DMS53 treated with DMSO at 0.1 percent for 48 hours (cell line): ENCODE results near the gene STX10.

Source experiments
- DNase-seq: peaks from one replicate; lab custom pipeline; 2025; ENCODE audit not compliant: unreplicated experiment; lab: John Stamatoyannopoulos, UW

The STX10 gene

GRCh38 chr19:13146763-13147563, 3.2 kb downstream of the STX10 start:
- DNase-seq, result no peak

GRCh38 chr19:13139633-13140311, 10.4 kb downstream of the STX10 start:
- DNase-seq, result no peak

GRCh38 chr19:13138916-13139198, 11.3 kb downstream of the STX10 start:
- DNase-seq, result no peak

- DNase-seq, result no peak
Measured at GRCh38 chr19:13138171-13138915, 11.8 kb downstream of the STX10 start.

GRCh38 chr19:13137290-13137794, 12.8 kb downstream of the STX10 start:
- no peak for DNase-seq

- DNase-seq, result no peak
Measured at GRCh38 chr19:13135068-13136062, 14.8 kb downstream of the STX10 start.

GRCh38 chr19:13134626-13135025, 15.5 kb downstream of the STX10 start:
- no peak for DNase-seq

- no peak for DNase-seq
Measured at GRCh38 chr19:13133241-13133870, 16.8 kb downstream of the STX10 start.

GRCh38 chr19:13132471-13133180, 17.5 kb downstream of the STX10 start:
- DNase-seq, result no peak

DNA sequence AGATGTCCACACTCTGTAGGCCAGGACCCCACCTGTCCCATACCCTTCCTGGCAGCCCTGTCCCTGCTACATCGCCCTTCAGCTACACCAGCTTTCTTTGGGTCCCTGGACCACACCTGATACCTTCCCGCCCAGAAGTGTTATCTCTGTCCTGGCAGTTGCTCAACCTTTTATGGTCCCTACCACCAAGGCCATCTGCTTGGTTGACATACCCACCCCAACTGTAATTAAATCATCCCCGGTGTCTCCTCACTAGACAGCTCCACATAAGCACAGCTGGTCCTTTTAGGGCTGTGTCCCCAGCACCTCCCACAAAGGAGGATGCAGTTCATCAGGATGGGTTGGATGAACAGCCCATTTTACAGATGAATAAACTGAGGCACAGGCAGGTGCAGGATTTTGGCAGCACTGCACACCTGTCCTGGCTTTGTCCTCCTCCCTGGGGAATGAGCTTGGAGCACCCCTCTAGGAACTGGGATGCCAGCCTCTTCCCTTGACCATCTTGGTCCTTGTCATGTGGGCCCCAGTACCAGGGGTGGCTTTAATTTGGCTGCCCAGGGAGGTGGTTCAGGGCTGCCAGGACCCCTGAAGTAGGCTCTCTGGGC, 19.2 kb downstream of the STX10 start:
- no peak for DNase-seq

DNA sequence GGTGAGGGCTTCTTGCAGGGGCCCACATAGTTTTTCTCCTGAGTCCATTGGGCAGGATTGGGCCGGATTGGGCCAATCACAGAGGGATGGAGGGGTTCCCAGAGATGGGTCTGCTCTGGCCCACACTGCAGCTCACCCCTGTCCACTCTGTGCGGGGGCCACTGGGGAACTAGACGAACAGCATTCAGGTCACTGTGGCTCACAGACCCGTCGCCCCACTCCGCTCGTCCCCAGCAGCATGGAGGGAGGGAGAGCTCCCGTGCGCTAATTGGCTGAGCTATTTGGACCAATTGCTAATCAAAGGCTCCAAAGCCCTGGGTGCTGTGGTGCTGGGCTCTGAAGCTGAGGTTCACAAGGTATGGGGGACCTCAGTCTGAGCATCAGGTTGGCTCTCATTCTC, 20.8 kb downstream of the STX10 start:
- no peak for DNase-seq

DNA sequence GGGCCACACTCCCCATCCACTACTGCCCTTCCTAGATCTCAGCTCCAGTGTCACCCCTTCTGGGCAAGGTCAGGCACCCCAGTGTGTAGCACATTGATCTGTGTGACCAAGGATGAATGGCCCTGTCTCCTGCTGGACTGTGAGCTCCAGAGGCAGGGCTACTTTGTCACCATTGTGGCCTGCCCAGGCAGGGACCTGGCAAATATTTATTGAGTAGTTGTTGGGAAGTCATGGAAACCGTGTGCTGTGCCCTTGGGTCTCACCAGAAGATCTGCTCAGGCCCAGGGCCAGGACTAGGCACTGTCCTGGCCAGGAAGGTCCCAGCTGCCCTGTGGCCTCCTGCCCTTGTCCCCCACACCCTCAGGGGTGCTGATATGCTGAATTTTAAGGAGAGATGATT, 21.6 kb downstream of the STX10 start:
- DNase-seq, result no peak

GRCh38 chr19:13127811-13128575, 22.2 kb downstream of the STX10 start:
- no peak for DNase-seq

- DNase-seq, result no peak
Measured at GRCh38 chr19:13127051-13127450, 23.1 kb downstream of the STX10 start.

GRCh38 chr19:13122980-13123957, 26.9 kb downstream of the STX10 start:
- DNase-seq, result no peak

DNA sequence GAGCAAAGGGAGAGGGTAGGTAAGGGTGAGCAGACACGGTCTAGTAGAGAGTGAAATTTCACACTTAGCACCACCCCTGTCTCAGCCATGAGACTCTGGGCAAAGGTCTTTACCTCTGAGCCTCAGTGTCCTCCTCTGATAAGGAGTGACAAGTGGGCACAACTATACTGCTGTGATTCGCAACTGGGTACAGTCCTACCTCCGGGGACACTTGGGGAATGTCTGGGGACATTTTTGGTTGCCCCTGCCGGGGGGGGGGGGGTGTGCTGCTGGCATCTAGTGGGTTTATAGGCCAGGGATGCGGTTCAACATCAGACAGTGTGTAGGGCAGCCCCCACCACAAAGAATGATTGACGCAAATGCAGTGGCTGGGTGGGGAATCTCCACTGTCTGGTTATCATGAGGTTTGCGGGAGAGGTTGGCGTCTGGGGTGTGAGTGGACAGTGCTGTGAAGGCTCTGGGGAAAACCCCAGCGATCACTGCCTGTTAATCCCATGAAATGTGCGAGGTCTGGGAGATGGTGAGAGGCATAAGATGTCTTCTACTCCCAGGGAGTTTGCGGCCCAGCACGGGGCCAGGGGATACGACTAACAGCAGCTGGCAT, 27.8 kb downstream of the STX10 start:
- DNase-seq, result no peak
